Measurements from ENCODE around the gene DCDC2C.

DCDC2C gene

GRCh38 chr2:3747032-3747654 lies 43.8 kb downstream of the DCDC2C start:
- DNase-seq = no peak

- DNase-seq = no peak
Observed at GRCh38 chr2:3747826-3748225, 44.5 kb downstream of the DCDC2C start.

- no peak for DNase-seq
Observed at GRCh38 chr2:3749201-3749600, 45.8 kb downstream of the DCDC2C start.

- no peak for DNase-seq
Observed at GRCh38 chr2:3751251-3751650, 47.9 kb downstream of the DCDC2C start.

GRCh38 chr2:3751806-3752205 lies 48.4 kb downstream of the DCDC2C start:
- no peak for DNase-seq

- no peak for DNase-seq
Observed at GRCh38 chr2:3752376-3752775, 49.0 kb downstream of the DCDC2C start.

GRCh38 chr2:3753561-3753960 lies 50.2 kb downstream of the DCDC2C start:
- DNase-seq = no peak

GRCh38 chr2:3754280-3754679 lies 50.9 kb downstream of the DCDC2C start:
- DNase-seq = no peak

- DNase-seq = no peak
Observed at GRCh38 chr2:3754795-3755194, 51.4 kb downstream of the DCDC2C start.

- no peak for DNase-seq
Observed at GRCh38 chr2:3755277-3755676, 51.9 kb downstream of the DCDC2C start.

- DNase-seq = no peak
Observed at GRCh38 chr2:3756306-3756705, 52.9 kb downstream of the DCDC2C start.

GRCh38 chr2:3758906-3759305 lies 55.5 kb downstream of the DCDC2C start:
- no peak for DNase-seq

- DNase-seq = no peak
Observed at GRCh38 chr2:3759331-3759730, 56.0 kb downstream of the DCDC2C start.

- no peak for DNase-seq
Observed at GRCh38 chr2:3759761-3760160, 56.4 kb downstream of the DCDC2C start.

- DNase-seq = no peak
Observed at GRCh38 chr2:3761272-3761671, 57.9 kb downstream of the DCDC2C start.

- DNase-seq = no peak
Observed at GRCh38 chr2:3762771-3763447, 59.5 kb downstream of the DCDC2C start.

GRCh38 chr2:3766824-3767223 lies 63.4 kb downstream of the DCDC2C start:
- no peak for DNase-seq

- no peak for DNase-seq
Observed at GRCh38 chr2:3768960-3769765, 65.8 kb downstream of the DCDC2C start.

- no peak for DNase-seq
Observed at GRCh38 chr2:3769766-3770165, 66.4 kb downstream of the DCDC2C start.

- no peak for DNase-seq
Observed at GRCh38 chr2:3770724-3771415, 67.5 kb downstream of the DCDC2C start.

- no peak for DNase-seq
Observed at GRCh38 chr2:3771576-3771975, 68.2 kb downstream of the DCDC2C start.

- no peak for DNase-seq
Observed at GRCh38 chr2:3774336-3774735, 71.0 kb downstream of the DCDC2C start.

- no peak for DNase-seq
Observed at GRCh38 chr2:3776311-3776710, 72.9 kb downstream of the DCDC2C start.
